Measurements from ENCODE around the gene TMEM9.

DNA sequence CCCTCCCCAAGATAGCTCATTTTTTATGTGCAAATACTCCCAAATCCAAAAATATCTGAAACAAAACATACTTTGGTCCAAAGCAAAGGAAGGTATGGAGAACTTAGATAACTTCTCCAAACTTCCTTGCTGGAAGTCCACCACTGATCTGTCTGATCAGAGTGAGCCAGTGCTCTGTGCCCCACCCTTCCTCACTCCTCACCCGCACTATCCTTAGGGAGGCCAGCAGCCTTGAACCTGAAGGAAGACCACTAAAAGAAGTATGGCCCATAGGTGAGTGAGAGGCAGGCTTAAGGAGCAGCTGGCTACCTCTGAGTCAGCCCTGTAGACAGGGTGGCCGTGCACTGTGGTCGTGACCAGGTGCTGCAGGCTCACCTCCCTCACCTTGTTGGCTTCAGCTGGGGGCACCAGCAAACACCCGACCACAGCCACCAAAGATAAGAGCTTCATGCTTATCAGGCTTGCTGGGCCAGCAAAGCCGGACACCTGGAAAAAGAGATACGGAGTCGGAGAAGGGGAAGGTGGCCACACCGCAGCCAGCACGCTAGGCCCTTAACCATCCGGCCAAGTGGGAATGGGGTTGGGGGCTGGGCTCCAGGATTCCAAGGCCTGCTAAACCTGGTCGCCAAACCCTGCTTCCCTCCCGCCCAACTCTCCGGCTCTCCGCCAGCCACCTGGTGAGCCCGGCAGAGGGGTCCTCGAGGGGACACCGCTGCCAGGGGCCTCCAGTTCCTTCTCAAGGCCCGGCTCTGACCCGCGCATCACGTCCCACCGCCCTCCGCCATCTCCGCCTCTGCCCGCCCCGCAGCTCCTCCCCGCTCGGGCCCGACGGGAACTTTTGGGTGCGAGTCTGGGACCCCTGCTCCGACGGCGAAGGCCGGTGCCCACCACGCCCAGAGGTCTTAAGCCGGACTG lies 543 bp downstream of the TMEM9 start:
- TF ChIP-seq, protein P1, sequence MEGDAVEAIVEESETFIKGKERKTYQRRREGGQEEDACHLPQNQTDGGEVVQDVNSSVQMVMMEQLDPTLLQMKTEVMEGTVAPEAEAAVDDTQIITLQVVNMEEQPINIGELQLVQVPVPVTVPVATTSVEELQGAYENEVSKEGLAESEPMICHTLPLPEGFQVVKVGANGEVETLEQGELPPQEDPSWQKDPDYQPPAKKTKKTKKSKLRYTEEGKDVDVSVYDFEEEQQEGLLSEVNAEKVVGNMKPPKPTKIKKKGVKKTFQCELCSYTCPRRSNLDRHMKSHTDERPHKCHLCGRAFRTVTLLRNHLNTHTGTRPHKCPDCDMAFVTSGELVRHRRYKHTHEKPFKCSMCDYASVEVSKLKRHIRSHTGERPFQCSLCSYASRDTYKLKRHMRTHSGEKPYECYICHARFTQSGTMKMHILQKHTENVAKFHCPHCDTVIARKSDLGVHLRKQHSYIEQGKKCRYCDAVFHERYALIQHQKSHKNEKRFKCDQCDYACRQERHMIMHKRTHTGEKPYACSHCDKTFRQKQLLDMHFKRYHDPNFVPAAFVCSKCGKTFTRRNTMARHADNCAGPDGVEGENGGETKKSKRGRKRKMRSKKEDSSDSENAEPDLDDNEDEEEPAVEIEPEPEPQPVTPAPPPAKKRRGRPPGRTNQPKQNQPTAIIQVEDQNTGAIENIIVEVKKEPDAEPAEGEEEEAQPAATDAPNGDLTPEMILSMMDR (IDR thresholded peaks at IDR 0.05), result no peak
- no peak for TF ChIP-seq POLR2A (IDR thresholded peaks at IDR 0.05)
- TF ChIP-seq EP300 (IDR thresholded peaks at IDR 0.05), result no peak
- TF ChIP-seq POLR2AphosphoS5 (IDR thresholded peaks at IDR 0.05), result no peak
